ENCODE data around the gene FKBP7.

GRCh38 chr2:178418426-178418825 is 60.0 kb downstream of the FKBP7 start:
- no peak for TF ChIP-seq CTCF (IDR thresholded peaks at IDR 0.05)
- TF ChIP-seq EZH2 (IDR thresholded peaks at IDR 0.05) = no peak

All from neural progenitor cell (in vitro differentiated cells).